ENCODE results near the gene ENTR1. TPM values are rescaled to one million over a fixed set of nuclear protein-coding genes. Genes with fewer than 3 reads are reported as not detected.

Gene ENTR1
- total and polyA plus RNA-seq, 10 of the 15 experiments (the other 5 are each of a cell fraction or from before 2014, with no cell fraction given): 8.2 to 96.4 (median 41.1) TPM

GRCh38 chr9:136400038-136400834 lies 10.2 kb downstream of the ENTR1 start, which contains the start of gene SNAPC4 (continued):
- TF ChIP-seq CUX1 (IDR thresholded peaks at IDR 0.05; ENCODE audit: insufficient replicate concordance, low read depth, low read length): no peak
- peak; percentile 80; the same call in 1 of the 2 replicates for TF ChIP-seq IKZF1 (conservative IDR thresholded peaks at IDR 0.05)
- no peak for TF ChIP-seq NBN (IDR thresholded peaks at IDR 0.05)
- TF ChIP-seq DPF2 (IDR thresholded peaks at IDR 0.05): peak; percentile 86; the same call in 1 of the 2 replicates
- TF ChIP-seq, protein P1, sequence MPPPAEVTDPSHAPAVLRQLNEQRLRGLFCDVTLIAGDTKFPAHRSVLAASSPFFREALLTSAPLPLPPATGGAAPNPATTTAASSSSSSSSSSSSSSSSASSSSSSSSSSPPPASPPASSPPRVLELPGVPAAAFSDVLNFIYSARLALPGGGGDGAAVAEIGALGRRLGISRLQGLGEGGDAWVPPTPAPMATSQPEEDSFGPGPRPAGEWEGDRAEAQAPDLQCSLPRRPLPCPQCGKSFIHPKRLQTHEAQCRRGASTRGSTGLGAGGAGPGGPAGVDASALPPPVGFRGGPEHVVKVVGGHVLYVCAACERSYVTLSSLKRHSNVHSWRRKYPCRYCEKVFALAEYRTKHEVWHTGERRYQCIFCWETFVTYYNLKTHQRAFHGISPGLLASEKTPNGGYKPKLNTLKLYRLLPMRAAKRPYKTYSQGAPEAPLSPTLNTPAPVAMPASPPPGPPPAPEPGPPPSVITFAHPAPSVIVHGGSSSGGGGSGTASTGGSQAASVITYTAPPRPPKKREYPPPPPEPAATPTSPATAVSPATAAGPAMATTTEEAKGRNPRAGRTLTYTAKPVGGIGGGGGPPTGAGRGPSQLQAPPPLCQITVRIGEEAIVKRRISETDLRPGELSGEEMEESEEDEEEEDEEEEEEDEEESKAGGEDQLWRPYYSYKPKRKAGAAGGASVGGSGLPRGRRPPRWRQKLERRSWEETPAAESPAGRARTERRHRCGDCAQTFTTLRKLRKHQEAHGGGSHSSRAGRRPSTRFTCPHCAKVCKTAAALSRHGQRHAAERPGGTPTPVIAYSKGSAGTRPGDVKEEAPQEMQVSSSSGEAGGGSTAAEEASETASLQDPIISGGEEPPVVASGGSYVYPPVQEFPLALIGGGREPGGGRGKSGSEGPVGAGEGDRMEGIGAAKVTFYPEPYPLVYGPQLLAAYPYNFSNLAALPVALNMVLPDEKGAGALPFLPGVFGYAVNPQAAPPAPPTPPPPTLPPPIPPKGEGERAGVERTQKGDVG (CRISPR knock-in tag; IDR thresholded peaks at IDR 0.05): no peak
- TF ChIP-seq RBBP5 (conservative IDR thresholded peaks at IDR 0.05): no peak
- no peak for TF ChIP-seq CEBPZ (IDR thresholded peaks at IDR 0.05; ENCODE audit: low read depth, low read length)
- 0 out of 2 replicates have a peak, but pooled peaks have one; percentile 46 for TF ChIP-seq CHD2 (IDR thresholded peaks at IDR 0.05; ENCODE audit: borderline replicate concordance, low read depth, low read length)
- TF ChIP-seq, protein P2, sequence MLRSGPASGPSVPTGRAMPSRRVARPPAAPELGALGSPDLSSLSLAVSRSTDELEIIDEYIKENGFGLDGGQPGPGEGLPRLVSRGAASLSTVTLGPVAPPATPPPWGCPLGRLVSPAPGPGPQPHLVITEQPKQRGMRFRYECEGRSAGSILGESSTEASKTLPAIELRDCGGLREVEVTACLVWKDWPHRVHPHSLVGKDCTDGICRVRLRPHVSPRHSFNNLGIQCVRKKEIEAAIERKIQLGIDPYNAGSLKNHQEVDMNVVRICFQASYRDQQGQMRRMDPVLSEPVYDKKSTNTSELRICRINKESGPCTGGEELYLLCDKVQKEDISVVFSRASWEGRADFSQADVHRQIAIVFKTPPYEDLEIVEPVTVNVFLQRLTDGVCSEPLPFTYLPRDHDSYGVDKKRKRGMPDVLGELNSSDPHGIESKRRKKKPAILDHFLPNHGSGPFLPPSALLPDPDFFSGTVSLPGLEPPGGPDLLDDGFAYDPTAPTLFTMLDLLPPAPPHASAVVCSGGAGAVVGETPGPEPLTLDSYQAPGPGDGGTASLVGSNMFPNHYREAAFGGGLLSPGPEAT (IDR thresholded peaks at IDR 0.05; ENCODE audit: low read depth): no peak
- TF ChIP-seq GATAD2B (conservative IDR thresholded peaks at IDR 0.05; ENCODE audit: low read depth): peak; percentile 82; the same call in 1 of the 2 replicates
- TF ChIP-seq ZNF384 (IDR thresholded peaks at IDR 0.05; ENCODE audit: borderline replicate concordance, low read depth, low read length): no peak
- TF ChIP-seq USF1 (IDR thresholded peaks at IDR 0.05; ENCODE audit: borderline replicate concordance, extremely low read length, insufficient read depth, low read depth, low read length): no peak
- no peak for TF ChIP-seq SMAD1 (IDR thresholded peaks at IDR 0.05; ENCODE audit: low read depth, partially characterized antibody)
- TF ChIP-seq ZSCAN29 (IDR thresholded peaks at IDR 0.05): no peak

All from GM12878 (cell line).